GM10266 (cell line): ENCODE results near the gene ZNF184.

ENCODE experiments used
- DNase-seq: peaks from one replicate; pipeline ENCODE4 v3.0.0; 2012; ENCODE audit errors: extremely low spot score
- TF ChIP-seq, protein P1 (sequence below): IDR thresholded peaks from 2 replicates; pipeline ENCODE4 v1.5.1; 2012; ENCODE audit warnings: mild to moderate bottlenecking, low read depth; ENCODE audit not compliant: control insufficient read depth, insufficient read depth; ENCODE audit errors: missing control alignments

ZNF184 gene

DNA sequence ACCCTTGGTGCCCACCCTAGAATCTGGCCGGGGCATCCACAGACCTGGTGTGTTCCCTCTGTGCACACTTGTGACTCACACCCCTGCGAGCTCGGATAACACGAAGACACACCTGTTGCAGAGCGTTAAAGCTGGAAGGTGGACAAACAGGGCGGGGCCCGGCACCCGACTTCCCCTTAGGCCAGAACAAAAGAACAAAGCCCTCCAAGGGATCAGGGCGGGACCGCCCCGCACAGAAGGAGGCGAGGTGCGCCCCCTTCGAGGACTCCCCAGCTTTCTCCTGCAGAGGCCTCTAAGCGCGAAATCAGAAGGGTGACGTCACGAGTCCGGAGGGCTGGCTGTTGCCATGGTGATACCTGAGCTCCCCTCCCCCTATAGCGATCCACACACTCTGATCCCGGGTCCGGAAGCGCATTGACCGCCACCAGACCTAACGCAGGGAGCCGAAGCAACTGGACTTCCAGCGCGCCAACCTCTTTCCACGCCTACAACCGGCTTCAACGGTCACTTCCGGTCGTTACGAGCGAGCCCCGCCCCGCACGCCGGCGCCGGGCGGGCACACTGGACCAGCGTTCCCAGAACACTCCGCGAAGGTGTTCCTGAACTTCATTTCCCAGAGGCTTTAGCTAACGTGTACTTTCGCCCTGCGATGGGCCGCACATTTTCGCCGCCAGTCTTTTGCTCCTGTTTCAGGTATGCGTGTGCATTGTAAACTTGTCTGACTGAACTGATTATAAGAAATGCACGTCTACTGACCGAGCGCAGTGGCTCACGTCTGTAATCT, at the start of gene ZNF184:
ZNF184 (minus strand) TSS at position 489 of the 784 bp plus-strand sequence. CDS start 811 bp downstream, outside the sequence.
- DNase-seq, result peak; percentile 85
- TF ChIP-seq, protein P1, sequence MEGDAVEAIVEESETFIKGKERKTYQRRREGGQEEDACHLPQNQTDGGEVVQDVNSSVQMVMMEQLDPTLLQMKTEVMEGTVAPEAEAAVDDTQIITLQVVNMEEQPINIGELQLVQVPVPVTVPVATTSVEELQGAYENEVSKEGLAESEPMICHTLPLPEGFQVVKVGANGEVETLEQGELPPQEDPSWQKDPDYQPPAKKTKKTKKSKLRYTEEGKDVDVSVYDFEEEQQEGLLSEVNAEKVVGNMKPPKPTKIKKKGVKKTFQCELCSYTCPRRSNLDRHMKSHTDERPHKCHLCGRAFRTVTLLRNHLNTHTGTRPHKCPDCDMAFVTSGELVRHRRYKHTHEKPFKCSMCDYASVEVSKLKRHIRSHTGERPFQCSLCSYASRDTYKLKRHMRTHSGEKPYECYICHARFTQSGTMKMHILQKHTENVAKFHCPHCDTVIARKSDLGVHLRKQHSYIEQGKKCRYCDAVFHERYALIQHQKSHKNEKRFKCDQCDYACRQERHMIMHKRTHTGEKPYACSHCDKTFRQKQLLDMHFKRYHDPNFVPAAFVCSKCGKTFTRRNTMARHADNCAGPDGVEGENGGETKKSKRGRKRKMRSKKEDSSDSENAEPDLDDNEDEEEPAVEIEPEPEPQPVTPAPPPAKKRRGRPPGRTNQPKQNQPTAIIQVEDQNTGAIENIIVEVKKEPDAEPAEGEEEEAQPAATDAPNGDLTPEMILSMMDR, result no peak

DNA sequence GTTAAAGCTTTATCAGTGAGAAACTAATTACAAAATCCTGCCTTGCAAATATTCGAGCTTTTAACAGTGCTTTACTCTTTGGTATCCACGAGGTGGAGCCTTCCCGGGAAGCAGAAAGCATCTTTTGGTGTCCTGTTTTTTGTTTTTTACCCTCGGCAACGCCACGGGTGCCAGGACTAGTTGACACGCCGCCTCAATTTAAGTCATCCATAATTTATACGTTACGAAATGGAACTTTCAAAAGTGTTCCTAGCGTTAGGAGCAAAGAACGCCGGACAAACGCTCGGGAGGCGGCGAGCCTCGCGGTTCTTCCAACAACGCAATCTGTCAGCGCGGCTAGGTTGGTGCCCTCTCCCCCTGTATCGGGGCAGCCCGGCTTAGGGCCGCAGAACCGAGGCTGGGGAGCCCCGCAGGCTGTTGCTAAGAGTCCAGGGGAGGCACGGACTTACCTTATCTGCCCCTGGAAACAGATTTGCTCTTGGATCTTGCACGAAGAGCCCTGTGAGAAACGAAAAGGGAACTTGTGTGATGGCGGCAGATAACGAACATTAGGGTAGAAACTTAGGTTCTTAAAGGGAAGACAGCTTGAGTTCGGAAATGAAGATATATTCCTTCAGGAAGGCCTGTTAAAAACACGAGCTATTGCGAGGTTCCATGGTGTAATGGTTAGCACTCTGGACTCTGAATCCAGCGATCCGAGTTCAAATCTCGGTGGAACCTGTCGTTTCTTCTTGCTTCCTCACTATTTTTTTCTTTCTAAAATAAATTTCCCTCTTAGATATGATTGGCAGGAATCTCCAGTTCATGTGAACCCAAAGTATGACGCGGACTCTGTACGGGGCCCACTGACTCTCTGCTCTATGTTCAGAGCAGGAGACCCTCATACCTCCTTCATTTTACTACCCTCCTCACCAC, 46.2 kb upstream of the ZNF184 start:
- DNase-seq, result peak; percentile 68
- TF ChIP-seq, protein P1, result peak; percentile 66

DNA sequence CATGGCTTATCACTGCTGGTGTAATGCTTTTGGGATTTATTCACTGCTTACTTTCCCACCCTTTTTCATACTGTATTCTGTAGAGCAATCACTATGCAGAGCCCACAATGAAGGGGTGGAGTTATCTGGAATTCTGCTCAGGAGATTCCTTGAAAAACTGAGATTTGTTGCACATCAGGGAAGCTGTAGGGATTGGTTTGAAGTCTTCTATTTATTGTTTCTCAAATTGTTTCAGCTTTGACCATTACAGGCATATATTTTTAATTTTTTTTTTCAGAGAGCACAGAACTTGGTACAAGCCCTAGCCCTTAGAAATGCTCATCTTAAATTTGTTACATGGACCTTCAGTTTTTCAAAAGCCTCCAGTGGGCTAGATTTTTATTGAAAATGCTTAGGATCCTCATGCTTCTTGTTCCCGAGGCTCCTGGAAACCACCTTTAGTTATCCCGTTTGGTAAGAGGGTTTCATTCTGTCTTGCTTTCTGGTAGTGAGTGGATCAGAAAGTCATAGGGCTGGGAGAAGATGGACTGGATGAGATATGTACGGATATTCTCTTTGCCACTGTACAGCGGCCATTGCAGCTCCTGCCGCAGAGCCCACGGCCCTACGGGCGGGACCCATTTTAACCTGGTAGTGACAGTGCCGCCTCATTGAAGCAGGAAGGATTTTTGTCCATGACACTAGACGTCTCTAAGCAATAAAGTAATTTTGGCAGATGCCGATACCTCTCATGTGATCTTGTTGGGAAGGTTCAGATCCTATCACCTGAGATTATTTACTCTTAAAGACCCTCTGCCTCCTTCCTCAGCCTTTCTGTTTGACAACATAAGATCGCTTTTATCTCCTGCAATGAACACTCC, 45.3 kb upstream of the ZNF184 start:
- DNase-seq, result no peak
- TF ChIP-seq, protein P1, result no peak

DNA sequence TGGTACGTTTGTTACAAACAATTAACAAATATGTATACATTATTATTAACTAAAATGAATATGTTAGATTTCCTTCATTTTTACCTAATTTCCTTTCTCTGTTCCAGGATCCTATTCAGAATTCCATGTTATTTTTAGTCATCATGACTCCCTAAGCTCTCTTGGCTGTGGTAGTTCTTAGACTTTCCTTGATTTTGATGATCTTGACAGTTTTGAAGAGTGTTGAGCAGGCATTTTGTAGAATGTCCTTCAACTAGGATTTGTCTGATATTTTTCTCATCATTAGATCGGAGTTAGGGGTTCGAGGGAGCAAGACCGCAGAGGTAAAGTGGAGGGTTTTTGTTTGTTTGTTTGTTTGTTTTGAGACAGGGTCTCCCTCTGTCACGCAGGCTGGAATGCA, 44.3 kb upstream of the ZNF184 start:
- TF ChIP-seq, protein P1, result no peak
- DNase-seq, result no peak

DNA sequence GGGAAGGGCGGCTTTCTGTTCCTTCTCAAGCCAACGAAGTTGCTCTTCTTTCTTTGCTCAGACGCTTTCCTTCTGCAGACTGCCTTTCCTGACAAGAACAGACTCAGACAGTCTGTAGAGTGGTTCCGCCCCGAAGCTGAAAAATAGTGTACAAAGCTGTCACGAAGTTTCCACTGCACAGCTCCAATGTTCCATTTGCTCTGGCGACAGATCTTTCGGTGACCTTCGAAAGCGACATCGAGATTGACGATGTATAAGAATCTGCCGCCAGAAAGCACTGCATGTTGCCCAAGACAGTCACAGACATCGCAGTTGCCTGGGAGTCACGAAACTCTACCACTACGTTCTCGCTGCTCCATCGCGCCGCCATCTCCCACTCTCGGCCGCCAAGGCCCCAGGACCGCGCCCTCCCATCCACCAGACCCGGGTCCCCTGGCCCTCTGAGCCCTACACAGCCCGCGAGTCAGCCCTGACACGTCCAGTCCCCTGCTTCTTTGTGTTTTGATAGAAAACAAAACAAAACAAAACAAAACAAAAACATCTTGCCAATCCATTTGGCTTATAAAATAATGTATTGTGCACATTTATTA, 42.1 kb upstream of the ZNF184 start:
- TF ChIP-seq, protein P1, result no peak
- no peak for DNase-seq

DNA sequence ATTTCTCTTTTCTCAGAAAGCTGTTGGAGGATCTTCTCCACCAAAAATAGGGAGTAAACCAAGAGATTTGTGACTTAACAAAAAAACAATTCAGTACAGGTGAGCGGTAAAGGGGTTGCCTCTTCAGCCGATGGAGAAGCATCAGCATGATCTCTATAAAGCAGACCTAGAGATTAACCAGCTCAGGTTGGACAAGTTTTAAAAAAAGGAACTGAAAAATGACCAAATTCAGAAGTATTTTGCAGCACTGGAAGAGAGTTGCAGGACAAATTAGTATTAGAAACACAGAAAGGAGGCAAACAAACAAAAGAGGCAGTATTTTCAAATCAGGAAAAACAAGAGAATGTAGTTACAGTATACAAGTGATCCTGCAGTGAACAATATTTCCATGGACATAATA, 39.6 kb upstream of the ZNF184 start:
- DNase-seq, result no peak
- TF ChIP-seq, protein P1, result no peak
